ENCODE data around the gene CRYBG3. TPM values are rescaled to one million over a fixed set of nuclear protein-coding genes. Genes with fewer than 3 reads are reported as not detected.

The CRYBG3 gene
- 5.5 and 6.5 TPM in 2 replicates for total RNA-seq

DNA sequence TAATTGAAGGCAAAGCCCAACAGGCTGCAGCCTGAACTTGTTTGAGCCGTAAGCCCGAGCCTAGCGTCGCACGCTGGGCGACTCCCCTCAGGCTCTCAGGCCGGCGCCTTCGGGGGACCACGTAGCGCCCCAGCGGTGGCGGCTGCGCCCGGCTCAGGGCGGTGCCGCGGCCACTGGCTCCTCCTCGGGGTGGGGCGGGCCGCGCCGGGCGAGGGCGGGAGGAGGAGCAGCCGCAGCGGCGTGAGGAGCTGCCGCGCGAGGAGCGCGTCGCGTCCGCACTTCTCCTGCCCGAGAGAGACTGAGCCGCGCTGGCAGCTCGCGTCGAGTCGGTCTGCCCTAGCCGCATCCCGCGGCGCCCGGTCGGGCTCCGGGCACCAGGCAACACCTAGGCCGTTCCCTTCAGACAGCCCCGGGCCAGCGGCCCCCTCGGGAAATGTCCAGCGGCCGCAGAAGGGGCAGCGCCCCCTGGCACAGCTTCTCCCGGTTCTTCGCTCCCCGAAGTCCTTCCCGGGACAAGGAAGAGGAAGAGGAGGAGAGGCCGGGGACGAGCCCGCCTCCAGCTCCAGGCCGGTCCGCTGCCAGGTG, at the start of gene CRYBG3:
CRYBG3 (plus strand) TSS at position 238 of the 585 bp plus-strand sequence; CDS start at position 434, 196 bp downstream.

GRCh38 chr3:97971679-97972567, 150.1 kb downstream of the CRYBG3 start, which contains the start of gene RIOX2:
Gene RIOX2 (minus strand): TSS chr3:97972431. CDS start chr3:97967593, 4,838 bp downstream.

Other genes with a start within 250 kb of the CRYBG3 start
- 3.4 and 12.0 TPM in 2 replicates for gene ARL6, start 57.3 kb upstream of the CRYBG3 start, total RNA-seq
- gene RIOX2, start 150.4 kb downstream of the CRYBG3 start, total RNA-seq = 34.3 and 36.6 TPM in 2 replicates
- gene GABRR3, start 213.3 kb downstream of the CRYBG3 start, total RNA-seq = not detected in 2 replicates